Stimulated activated effector memory CD8-positive, alpha-beta T cell treated with anti-CD3 and anti-CD28 coated beads, Interleukin-12 subunit alpha, Interleukin-12 subunit beta, amount 100 ng/mL, for 72 hours (primary cell): ENCODE measurements around the gene ZNF407.
A peak's percentile ranks its signal among the peaks of the same experiment; 100 is the strongest.

Experiments
- ATAC-seq: fragments of 150-1000 bp; cut with Tn5 transposase; 2 replicates; pipeline ENCODE4 v1.10.0; 2021
- DNase-seq, 2 donors: peaks; one replicate each; pipeline ENCODE4 v3.0.0; 2021 to 2022; ENCODE audit warnings: low spot score in 2 of 2
- H3K27ac Mint-ChIP-seq: one replicate; pipeline ENCODE4 v1.8.0; 2022; ENCODE audit warnings: mild to moderate bottlenecking, mixed read lengths
- H3K36me3 Mint-ChIP-seq: one replicate; pipeline ENCODE4 v1.8.0; 2022; ENCODE audit warnings: mild to moderate bottlenecking, mixed read lengths
- H3K4me1 Mint-ChIP-seq: one replicate; pipeline ENCODE4 v1.8.0; 2022; ENCODE audit warnings: mixed read lengths
- H3K4me3 Mint-ChIP-seq: one replicate; pipeline ENCODE4 v1.8.0; 2022; ENCODE audit warnings: mild to moderate bottlenecking, mixed read lengths
- H3K9me3 Mint-ChIP-seq: one replicate; pipeline ENCODE4 v1.8.0; 2022; ENCODE audit warnings: mixed read lengths

ZNF407 gene

DNA sequence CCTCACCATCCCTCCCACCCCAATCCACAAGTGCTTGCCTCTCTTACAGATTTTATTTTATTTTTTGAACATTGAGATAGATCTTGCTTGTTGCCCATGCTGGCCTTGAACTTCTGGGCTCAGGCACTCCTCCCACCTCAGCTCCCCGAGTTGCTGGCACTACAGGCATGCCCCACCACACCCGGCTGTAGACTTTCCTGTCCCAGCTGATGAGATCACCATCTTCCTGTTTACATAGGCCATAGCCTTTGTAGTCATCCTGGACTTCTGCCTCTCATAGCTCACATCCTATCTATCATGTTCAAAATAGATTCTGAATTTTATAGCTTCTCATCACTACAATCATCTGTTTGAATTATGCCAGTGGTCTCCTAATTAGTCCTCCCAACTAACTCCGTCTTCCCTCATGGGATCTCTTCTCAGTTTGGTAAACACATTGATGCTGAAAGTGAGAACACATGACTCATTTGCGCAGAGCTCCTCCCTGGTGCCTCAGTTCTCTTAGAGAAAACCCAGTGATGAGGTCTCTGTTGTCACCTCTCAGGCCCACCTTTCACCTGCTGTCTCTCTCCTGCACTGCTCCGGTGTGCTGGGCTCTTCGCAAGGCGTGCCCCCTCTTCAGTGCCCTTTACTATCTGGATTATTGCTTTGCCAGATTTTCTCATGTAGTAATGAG lies 243.0 kb downstream of the ZNF407 start:
- Mint-ChIP-seq H3K4me1 (peaks cover 25% of the 10 kb centered on the region), H3K27ac (peak overlapping the region; percentile 73), H3K36me3 (peaks cover 12% of the 10 kb centered on the region), H3K4me3 (no peak overlapping the region), H3K9me3 (no peaks in the 10 kb centered on the region)
- ATAC-seq (peak; percentile 78), DNase-seq (no peak)

DNA sequence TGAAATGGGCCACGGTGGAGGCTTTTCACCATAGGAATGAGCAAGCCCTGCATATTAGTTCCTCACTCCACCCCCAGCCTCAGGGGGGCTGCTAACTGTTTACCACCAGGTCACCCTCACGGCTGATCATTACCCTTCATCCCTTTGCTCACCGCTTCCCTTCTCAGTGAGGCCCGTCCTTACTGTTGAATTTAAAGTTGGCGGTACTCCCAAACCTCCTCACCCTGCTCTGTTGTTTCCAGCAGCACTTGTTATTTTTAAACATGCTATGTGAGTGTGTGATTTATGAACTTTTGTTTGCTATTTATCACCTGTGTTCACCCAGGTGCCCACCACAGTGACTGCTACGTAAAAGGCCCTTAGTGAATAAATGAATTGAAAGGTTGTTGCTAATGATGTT lies 243.6 kb downstream of the ZNF407 start:
- no peak for DNase-seq
- Mint-ChIP-seq H3K36me3 (peaks cover 12% of the 10 kb centered on the region), H3K27ac (peak overlapping the region; percentile 73), H3K9me3 (no peaks in the 10 kb centered on the region), H3K4me1 (peaks cover 25% of the 10 kb centered on the region), H3K4me3 (no peak overlapping the region)
- ATAC-seq = no peak

DNA sequence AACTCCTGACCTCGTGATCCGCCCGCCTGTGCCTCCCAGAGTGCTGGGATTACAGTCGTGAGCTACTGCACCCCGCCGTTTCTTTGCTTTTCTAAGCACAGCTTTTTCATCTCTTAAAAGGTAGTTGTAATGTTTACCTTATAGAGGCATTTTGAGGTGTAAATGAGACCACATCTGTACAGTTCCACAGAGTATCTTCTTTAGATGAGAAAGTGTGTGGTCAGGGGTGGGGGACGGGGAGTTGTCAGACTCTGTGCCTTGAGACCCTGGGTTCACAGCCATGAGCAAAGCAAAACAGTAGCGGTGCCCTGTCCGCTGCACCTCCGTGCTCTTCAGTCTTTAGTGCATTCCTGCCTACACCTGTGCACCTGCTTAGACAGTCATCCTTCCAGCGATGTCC lies 251.6 kb downstream of the ZNF407 start:
- Mint-ChIP-seq H3K9me3 (no peaks in the 10 kb centered on the region), H3K4me3 (no peak overlapping the region), H3K27ac (no peak overlapping the region), H3K4me1 (peaks cover under 1% of the 10 kb centered on the region), H3K36me3 (no peaks in the 10 kb centered on the region)
- DNase-seq (no peak), ATAC-seq (no peak)

DNA sequence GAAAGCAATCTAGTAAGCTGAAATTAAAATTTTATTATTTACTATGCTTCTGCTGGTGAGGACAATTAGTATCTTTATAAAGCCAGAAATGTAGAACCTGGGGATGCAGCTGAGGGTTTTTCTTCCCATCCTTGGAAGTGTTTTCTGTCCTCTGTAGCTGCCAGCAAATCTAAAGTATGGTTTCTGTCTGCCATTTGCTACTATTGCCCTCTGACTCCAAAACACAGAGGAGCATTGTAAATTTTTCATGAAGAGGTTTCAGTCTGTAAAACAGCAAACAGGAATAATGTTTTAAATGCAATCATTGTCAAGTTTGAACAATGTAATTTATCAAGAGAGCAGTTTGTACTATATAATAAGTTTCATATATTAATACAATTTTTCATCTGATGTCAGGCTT lies 258.8 kb downstream of the ZNF407 start:
- ATAC-seq (no peak), DNase-seq (no peak)
- no peaks in the 10 kb centered on the region for H3K36me3 Mint-ChIP-seq
- H3K4me3 Mint-ChIP-seq = no peak overlapping the region
- H3K9me3 Mint-ChIP-seq = no peaks in the 10 kb centered on the region
- H3K4me1 Mint-ChIP-seq = no peaks in the 10 kb centered on the region
- no peak overlapping the region for H3K27ac Mint-ChIP-seq

DNA sequence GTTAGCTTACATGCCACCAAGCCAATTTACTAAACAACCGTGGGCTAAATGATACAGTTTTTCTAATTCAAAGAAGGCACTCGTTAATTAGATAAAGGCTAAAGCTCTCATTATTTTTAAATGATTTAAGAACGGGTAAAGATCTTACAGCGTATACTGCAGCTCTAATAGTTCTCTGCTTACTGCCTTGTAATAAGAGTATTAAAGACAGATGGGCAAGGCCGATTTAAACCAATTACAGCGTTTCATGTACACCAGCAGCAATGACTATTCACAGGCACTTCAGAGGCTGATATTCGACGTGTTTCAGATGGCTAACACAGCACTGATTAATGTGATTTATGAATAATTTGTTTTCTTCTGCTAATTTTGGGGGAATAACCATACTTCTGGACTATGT lies 259.3 kb downstream of the ZNF407 start:
- Mint-ChIP-seq H3K36me3 (no peaks in the 10 kb centered on the region), H3K9me3 (no peaks in the 10 kb centered on the region), H3K4me3 (no peak overlapping the region), H3K27ac (no peak overlapping the region), H3K4me1 (no peaks in the 10 kb centered on the region)
- DNase-seq (no peak), ATAC-seq (no peak)

DNA sequence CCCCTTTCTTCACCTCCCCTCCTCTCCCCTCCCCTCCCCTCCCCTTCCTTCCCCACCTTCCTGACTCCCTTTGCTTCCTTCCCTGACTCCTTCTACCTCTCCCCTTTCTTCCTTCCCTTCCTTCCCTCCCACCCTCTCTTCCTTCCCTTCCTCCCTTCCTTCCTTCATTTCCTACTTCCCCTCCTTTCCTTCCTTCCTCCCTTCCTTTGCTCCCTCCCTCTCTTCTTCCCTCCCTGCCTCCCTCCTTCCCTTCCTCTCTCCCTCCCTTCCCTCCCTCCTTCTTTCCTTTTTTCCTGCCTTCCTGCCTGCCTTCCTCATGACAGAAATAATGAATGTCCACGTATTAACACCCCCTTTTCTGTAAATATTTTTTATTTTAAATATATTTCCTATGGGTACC lies 260.2 kb downstream of the ZNF407 start:
- ATAC-seq = no peak
- DNase-seq = no peak
- no peak overlapping the region for H3K27ac Mint-ChIP-seq
- H3K36me3 Mint-ChIP-seq = no peaks in the 10 kb centered on the region
- H3K4me3 Mint-ChIP-seq = no peak overlapping the region
- H3K4me1 Mint-ChIP-seq = no peaks in the 10 kb centered on the region
- no peaks in the 10 kb centered on the region for H3K9me3 Mint-ChIP-seq

DNA sequence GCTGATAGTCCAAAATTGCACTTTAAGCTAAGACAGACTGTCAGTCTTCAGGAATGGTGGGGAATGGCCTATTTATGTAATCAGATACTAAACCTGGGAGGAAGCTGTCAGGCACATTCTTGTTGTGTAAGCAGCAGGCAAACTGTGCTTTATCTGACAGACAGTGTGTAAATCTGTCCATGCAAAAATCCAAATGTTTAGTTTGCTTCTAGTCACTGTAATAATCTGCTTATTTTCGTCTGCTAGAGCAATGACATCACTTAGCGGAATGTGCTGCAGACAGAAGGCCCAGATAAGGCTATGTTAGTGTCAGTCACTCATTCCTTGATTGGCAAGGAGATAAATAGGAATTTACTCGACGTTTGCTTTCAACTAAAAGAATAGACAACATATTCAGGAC lies 263.5 kb downstream of the ZNF407 start:
- no peaks in the 10 kb centered on the region for H3K9me3 Mint-ChIP-seq
- H3K4me1 Mint-ChIP-seq = no peaks in the 10 kb centered on the region
- no peak overlapping the region for H3K27ac Mint-ChIP-seq
- DNase-seq = no peak
- no peak for ATAC-seq
- H3K36me3 Mint-ChIP-seq = no peaks in the 10 kb centered on the region
- no peak overlapping the region for H3K4me3 Mint-ChIP-seq

DNA sequence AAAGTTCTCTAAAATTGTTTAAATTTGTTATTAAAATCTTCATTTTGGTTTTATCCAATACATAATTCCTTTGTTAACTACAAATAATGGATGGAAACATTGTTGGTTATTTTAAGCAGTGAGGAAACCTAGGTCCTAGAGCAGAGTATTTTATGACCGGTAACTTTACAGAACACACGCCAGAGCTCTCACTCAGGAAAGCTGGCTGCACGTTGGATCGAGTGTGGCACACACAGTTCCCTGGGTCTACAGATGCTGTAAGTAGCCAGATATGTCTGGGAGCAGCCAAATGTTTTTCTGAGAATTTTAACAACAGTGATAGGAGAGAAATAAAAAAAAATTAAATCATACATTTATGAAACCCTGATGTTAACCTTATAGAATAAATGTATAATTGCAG lies 264.4 kb downstream of the ZNF407 start:
- H3K9me3 Mint-ChIP-seq = no peaks in the 10 kb centered on the region
- no peaks in the 10 kb centered on the region for H3K36me3 Mint-ChIP-seq
- no peak overlapping the region for H3K4me3 Mint-ChIP-seq
- DNase-seq = no peak
- no peak for ATAC-seq
- no peaks in the 10 kb centered on the region for H3K4me1 Mint-ChIP-seq
- no peak overlapping the region for H3K27ac Mint-ChIP-seq

DNA sequence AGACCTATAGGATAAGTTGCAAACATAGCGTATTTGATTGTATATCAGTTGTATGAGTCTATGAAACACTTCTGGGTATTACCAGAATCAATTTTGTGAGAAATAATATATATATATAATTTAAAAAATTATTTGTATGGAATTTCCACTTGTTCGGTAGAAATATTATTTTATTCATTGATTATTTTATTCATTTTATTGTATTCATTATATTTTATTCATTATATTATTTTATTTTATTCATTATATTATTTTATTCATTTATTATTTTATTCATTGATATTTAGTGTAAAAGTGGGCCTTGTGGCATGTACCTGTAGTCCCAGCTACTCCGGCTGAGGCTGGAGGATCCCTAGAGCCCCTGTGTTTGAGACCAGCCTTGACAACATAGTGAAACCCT lies 268.9 kb downstream of the ZNF407 start:
- H3K9me3 Mint-ChIP-seq = no peaks in the 10 kb centered on the region
- H3K36me3 Mint-ChIP-seq = no peaks in the 10 kb centered on the region
- H3K4me3 Mint-ChIP-seq = no peak overlapping the region
- H3K27ac Mint-ChIP-seq = no peak overlapping the region
- no peak for ATAC-seq
- DNase-seq = no peak
- H3K4me1 Mint-ChIP-seq = no peaks in the 10 kb centered on the region

DNA sequence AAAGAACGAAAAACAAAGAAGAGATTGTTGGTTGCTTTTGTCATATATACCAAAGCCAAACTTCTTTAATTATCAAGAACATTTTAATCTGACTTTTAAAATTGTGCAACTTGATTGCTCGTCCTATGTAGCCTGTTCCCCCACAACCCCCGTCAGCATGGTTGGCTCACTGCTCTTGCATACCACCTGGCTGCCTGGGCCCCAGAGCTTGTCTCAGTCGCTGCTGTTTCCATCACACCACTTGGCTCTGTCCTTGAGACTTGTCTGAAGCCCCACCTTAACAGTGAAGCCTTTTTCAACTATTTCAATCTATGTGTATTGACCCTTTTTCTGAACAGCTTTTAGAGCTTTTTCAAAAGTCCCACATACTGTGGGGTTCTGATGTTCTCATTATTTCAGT lies 270.8 kb downstream of the ZNF407 start:
- ATAC-seq = no peak
- H3K4me1 Mint-ChIP-seq = no peaks in the 10 kb centered on the region
- H3K9me3 Mint-ChIP-seq = no peaks in the 10 kb centered on the region
- no peak overlapping the region for H3K4me3 Mint-ChIP-seq
- H3K27ac Mint-ChIP-seq = no peak overlapping the region
- no peak for DNase-seq
- H3K36me3 Mint-ChIP-seq = no peaks in the 10 kb centered on the region

DNA sequence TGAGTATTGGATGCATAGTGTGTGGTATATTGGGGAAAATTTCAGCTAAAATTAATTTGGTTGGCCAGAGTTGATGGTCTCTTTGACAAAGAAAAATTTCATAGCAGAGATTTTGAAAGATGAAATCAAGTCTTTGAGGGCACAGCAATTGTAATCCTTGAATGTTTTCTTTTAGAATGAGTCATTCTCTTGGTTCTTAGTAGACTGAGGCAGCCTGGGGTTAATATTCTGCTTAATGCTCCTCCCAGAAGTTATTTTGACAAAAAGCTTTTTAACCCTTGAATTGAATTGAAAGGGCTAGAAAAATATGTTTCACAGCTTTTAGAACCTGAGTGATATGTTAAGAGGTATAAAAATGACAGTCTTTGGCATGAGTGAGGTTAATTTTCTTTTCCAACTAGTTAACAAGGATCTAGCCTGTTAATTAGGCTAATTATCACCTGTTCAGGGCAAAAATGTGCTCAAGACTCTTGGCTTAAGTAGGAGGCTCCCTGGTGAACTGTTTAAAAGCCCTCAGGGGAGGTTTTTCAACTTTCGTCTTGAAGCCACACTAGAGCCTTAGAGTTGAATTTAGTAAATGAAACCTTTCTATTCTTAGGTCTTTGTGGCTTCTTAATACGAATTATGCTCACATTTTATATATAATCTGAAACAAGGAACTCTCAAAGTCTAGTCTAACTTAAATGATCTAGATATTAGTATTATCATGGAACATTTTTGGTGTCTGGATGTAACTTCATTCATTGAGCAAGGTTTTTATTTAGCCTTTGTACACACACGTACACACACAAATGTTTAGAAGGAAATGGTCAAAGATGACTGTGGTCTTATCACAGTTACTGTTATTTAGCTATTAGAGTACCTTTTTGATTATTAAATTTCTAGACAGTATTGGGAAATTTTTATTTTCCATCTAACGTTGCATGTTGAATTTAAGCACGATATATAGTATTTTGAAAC lies 272.5 kb downstream of the ZNF407 start:
- Mint-ChIP-seq H3K27ac (no peak overlapping the region), H3K36me3 (no peaks in the 10 kb centered on the region), H3K9me3 (no peaks in the 10 kb centered on the region), H3K4me3 (no peak overlapping the region), H3K4me1 (no peaks in the 10 kb centered on the region)
- ATAC-seq = no peak
- DNase-seq = no peak

DNA sequence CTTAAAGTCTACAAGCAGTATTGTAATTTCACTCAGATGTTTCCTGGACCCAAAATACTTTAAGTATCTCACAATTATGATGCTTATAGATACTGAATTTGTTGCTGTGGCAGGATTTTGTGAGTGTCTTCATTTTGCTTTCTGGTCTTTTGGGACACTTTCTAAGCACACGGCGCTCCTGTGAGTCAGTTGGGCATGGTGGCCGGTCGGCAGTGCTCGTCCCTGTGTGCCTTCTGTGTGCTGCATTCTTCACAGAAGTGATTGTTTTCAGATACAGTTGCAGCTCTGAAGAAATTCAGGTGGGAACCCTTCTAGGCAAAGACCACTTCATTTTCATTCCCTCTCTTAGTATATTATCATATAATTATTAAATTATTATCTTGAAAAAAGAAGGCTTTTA lies 273.3 kb downstream of the ZNF407 start:
- Mint-ChIP-seq H3K9me3 (no peaks in the 10 kb centered on the region), H3K4me1 (no peaks in the 10 kb centered on the region), H3K36me3 (no peaks in the 10 kb centered on the region), H3K4me3 (no peak overlapping the region), H3K27ac (no peak overlapping the region)
- DNase-seq (no peak), ATAC-seq (no peak)

DNA sequence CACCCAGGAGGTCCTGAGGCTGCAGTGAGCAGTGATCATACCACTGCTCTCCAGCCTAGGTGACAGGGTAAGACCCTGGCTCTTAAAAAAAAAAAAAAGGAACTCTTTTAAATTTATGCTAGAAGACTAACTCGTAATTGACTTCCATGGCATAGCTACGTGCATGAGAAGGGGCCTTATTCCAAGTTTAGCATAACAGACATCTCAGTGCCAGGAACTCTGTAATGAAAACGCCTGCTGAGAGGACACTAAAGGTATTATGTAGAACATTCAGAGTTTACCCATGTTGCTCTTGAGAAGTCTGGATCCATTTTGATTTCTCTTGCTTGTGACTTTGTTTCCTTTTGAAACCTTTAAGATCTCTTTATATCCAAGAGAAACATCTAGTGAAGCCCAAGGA lies 276.0 kb downstream of the ZNF407 start:
- H3K4me3 Mint-ChIP-seq = no peak overlapping the region
- H3K36me3 Mint-ChIP-seq = no peaks in the 10 kb centered on the region
- H3K27ac Mint-ChIP-seq = no peak overlapping the region
- no peak for ATAC-seq
- DNase-seq = no peak
- no peaks in the 10 kb centered on the region for H3K4me1 Mint-ChIP-seq
- no peaks in the 10 kb centered on the region for H3K9me3 Mint-ChIP-seq

DNA sequence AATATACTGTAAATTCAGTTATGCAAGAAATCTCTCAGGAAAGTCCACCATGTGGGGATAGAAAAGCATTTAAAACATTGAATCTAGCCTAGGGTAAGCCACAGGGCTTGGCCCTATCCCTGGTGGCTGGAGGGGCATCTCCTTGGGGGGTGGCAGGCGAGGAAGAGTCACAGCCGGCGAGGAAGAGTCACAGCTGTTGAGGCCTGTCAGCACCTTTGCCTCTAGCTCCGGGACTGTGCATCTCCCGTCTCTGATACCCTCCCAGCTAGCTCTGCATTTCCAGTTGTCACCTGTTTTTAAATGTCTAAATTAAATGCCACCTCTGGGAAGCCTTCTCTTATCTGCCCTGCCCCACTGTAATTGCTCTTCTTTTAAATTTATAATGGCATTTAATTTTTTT lies 276.7 kb downstream of the ZNF407 start:
- Mint-ChIP-seq H3K9me3 (no peaks in the 10 kb centered on the region), H3K27ac (no peak overlapping the region), H3K4me3 (no peak overlapping the region), H3K36me3 (no peaks in the 10 kb centered on the region), H3K4me1 (no peaks in the 10 kb centered on the region)
- DNase-seq (no peak), ATAC-seq (no peak)

DNA sequence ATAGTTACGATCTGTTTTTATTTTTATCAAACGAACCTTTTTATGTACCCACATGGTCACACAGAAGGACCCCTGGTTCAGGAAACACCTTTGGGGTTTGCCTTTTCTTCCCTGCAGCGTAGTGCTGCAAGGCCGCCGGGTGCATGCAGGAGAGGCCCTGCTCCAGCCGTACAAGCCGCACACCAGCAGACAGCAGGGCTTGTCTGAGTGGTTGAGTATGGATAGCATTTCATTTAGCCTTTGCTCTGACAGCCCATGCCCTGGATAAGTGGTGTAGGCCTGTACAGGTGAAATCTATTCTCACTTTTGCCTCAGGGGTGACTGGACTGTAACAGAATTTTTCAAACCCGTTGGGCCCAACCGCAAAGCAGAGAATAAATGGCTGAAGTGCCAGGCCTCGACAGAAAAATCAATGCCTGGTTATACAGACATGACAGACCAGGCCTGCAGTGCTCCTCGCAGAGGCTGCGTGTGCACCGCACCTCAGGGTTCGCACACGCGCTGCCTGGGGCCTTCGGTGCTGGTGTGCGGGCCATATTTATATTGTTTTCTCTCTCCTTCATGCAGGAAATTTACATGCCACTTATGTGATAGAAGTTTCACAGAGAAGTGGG lies 279.1 kb downstream of the ZNF407 start:
- H3K4me3 Mint-ChIP-seq = no peak overlapping the region
- no peak for ATAC-seq
- H3K27ac Mint-ChIP-seq = no peak overlapping the region
- no peaks in the 10 kb centered on the region for H3K9me3 Mint-ChIP-seq
- DNase-seq = no peak
- H3K4me1 Mint-ChIP-seq = no peaks in the 10 kb centered on the region
- peaks cover 11% of the 10 kb centered on the region for H3K36me3 Mint-ChIP-seq

DNA sequence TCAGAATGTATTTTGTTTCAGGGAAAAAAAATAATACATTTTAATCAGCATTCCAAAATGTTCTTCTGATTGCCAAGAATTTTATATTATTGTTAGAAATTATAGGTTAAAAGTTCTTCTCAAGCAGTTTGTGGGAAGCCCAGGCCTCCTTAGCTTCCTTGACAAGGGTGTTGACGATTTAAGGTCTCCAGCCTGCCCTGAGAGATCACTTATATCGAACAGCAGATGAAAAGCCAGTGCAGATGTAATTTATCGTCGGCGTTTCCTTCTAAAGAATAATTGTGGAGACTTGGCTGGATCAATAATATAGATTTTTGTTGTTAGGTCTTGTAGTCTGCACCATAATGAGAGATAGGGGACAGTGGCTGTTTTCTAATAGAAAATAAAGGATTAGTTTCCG lies 280.6 kb downstream of the ZNF407 start:
- Mint-ChIP-seq H3K36me3 (peaks cover 14% of the 10 kb centered on the region), H3K27ac (no peak overlapping the region), H3K4me1 (no peaks in the 10 kb centered on the region), H3K4me3 (no peak overlapping the region), H3K9me3 (no peaks in the 10 kb centered on the region)
- ATAC-seq = no peak
- no peak for DNase-seq
